ENCODE results near the gene MYH14. TPM values are rescaled to one million over a fixed set of nuclear protein-coding genes. Genes with fewer than 3 reads are reported as not detected.

The MYH14 gene
- total RNA-seq, 1 donor from 2014 or later: under 0.01 TPM

- DNase-seq (ENCODE audit: low read depth in 2 of 2): no peak
Measured at GRCh38 chr19:50359328-50359818, 156.0 kb downstream of the MYH14 start.

Other genes starting within 250 kb of the MYH14 start
- not detected in 2 replicates for gene SIGLEC11, start 242.4 kb upstream of the MYH14 start, total RNA-seq
- gene VRK3, start 178.2 kb upstream of the MYH14 start, total RNA-seq: 15.0 and 19.1 TPM in 2 replicates
- gene ZNF473, start 177.6 kb upstream of the MYH14 start, total RNA-seq: 3.6 and 5.2 TPM in 2 replicates
- gene IZUMO2, start 40.3 kb upstream of the MYH14 start, total RNA-seq: not detected in 2 replicates
- 0.13 and 0.76 TPM in 2 replicates for gene KCNC3, start 125.8 kb downstream of the MYH14 start, total RNA-seq
- under 0.01 TPM in 2 replicates for gene NAPSA, start 162.0 kb downstream of the MYH14 start, total RNA-seq
- 37.7 and 82.6 TPM in 2 replicates for gene NR1H2, start 172.8 kb downstream of the MYH14 start, total RNA-seq
- gene POLD1, start 180.7 kb downstream of the MYH14 start, total RNA-seq: 38.8 and 56.6 TPM in 2 replicates
- not detected in 2 replicates for gene SPIB, start 215.3 kb downstream of the MYH14 start, total RNA-seq
- gene MYBPC2, start 229.3 kb downstream of the MYH14 start, total RNA-seq: under 0.01 TPM in 1 of 2 replicates, not detected in the other

All from dermis microvascular lymphatic vessel endothelial cell (primary cell).